Stimulated activated CD4-positive, alpha-beta T cell treated with anti-CD3 and anti-CD28 coated beads, Interleukin-2, amount 100 ng/mL, for 4 hours (primary cell): ENCODE data around the gene LRFN3.
"Not testable (repeated sequence)": the region's sequence is repeated elsewhere in the genome, so short reads cannot be mapped to it uniquely, and the experiment has no call there.

ENCODE experiments used
- DNase-seq: peaks from one replicate; pipeline ENCODE4 v3.0.0-alpha.2; 2020; ENCODE audit warnings: low read depth

The LRFN3 gene

DNA sequence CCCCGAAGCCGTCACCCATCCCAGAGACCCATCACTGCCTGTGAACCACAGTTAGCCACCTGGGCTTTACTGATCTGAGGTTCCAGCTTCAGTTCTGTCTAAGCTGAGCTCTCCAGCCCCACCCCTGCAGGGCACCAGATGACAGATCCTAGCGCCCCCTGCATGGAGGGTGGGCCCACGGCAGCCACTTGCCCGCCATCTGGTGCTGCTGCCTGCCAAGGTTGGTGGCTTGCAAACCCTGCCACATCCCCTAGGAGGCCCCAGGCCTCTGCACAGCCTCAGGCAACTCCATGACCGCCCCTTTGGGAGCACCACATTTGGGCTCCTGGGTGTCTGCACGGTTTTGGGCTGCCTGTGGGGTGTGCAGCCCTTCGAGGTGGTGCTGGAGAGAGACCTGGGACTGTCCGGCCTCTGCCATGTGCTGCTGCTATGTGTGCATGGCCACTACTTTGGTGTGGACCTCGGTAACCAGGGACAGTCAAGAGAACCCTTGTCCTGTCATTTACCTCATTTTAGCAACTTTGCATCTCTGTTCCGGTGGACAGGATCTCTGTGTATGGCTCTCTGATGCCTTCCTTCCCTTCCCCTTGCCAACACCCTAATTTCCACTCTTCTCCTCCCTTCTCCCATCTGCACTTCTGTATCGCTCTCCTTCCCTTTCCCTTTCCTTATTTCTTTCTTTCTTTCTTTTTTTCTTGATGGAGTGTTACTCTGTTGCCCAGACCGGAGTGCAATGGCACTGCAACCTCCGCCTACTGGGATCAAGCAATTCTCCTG lies 41.5 kb downstream of the LRFN3 start:
- no peak for DNase-seq

GRCh38 chr19:35978271-35978670 lies 42.1 kb downstream of the LRFN3 start:
- no peak for DNase-seq

GRCh38 chr19:35978832-35979365 lies 42.7 kb downstream of the LRFN3 start:
- no peak for DNase-seq

DNA sequence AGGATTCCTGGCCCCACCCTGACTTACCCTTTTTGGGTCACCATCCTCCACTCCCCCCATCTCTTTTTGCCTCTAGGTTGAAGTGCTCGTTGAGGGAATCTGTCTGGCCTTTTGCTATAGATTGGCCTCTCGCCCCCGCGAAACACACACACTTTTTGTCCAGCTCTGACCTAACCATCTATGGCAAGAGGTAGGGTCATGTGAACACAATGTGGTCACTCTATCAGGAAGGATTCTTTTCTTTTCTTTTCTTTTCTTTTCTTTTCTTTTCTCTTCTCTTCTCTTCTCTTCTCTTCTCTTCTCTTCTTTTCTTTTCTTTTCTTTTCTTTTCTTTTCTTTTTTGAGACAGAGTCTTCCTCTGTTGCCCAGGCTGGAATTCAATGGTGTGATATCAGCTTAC lies 44.8 kb downstream of the LRFN3 start:
- not testable (repeated sequence) for DNase-seq

- DNase-seq = no peak
Observed at GRCh38 chr19:35983177-35983576, 47.0 kb downstream of the LRFN3 start.

GRCh38 chr19:35986111-35986510 lies 49.9 kb downstream of the LRFN3 start:
- DNase-seq = no peak

GRCh38 chr19:35986664-35987570 lies 50.7 kb downstream of the LRFN3 start:
- DNase-seq = no peak

DNA sequence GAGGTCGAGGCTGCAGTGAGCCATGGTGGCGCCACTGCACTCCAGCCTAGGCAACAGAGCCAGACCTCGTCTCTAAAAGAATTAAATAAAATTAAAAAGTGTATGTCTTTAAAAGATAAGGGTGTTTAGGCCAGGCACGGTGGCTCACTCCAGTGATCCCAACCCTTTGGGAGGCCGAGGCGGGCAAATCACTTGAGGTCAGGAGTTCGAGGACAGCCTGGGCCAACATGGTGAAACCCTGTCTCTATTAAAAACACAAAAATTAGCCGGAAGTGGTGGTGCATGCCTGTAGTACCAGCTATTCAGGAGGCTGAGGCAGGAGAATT lies 51.4 kb downstream of the LRFN3 start:
- DNase-seq = no peak

- DNase-seq = no peak
Observed at GRCh38 chr19:35988824-35989223, 52.6 kb downstream of the LRFN3 start.

DNA sequence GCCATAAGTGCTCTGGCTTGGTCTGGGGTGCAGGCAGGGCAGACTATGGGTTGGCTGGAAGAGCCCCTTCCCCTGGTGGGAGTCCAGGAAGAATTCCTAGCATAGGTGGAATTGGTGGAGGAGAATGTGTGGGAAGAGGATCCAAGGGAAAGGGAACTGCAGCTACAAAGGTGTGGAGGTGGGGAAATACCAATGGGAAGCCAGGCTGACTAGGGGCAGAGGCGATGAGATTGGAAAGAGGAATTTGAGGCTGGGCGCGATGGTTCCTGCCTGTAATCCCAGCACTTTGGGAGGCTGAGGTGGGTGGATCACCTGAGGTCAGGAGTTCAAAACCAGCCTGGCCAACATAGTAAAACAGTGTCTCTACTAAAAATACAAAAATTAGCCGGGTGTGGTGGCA lies 54.0 kb downstream of the LRFN3 start:
- no peak for DNase-seq

GRCh38 chr19:35990771-35991730 lies 54.9 kb downstream of the LRFN3 start:
- DNase-seq = no peak

GRCh38 chr19:35991731-35992450 lies 55.7 kb downstream of the LRFN3 start:
- DNase-seq = no peak

- DNase-seq = no peak
Observed at GRCh38 chr19:35992907-35993765, 57.0 kb downstream of the LRFN3 start.

DNA sequence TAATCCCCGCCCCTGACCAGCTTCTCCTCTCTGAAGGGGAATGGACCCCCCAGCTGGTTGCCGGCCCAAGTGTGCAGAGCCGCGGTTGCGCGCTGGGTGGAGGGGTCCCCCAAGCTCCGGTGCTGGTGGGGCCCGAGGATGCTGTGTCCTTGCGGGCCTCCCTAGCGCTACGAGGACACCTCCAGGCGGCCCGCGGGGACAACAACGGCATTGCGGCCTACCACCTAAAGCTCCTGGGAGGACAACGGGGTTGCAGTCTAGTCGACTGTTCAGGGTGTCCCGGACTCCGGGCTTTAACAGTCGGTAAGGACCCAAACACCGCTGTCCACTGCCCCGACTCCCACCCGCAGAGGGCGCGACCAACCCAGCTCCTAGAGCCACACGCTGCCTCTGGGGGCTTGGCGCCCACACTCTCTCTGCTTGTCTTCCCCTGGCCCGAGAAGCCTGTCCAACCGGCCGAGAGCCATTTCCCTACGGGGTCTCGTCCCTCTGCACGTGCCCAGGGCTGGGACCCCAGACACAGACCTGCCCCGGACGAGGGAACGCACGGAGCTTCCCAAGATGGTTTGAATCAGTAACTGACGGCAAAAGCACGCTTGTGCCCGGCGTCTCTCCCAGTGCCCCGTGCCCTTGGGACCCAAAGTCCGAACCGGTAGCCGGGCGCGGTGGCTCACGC lies 57.9 kb downstream of the LRFN3 start:
- no peak for DNase-seq
